Astrocyte (in vitro differentiated cells and primary cell): ENCODE measurements around the gene SUPT3H.

Experiments
- EZH2 ChIP-seq: IDR thresholded peaks from 2 replicates; pipeline ENCODE4 v1.6.1; 2012; ENCODE audit warnings: mild to moderate bottlenecking, low read length, inconsistent platforms; ENCODE audit not compliant: insufficient read depth
- TF ChIP-seq, protein P1 (sequence below): IDR thresholded peaks from 2 replicates; pipeline ENCODE4 v1.5.1; 2011; ENCODE audit warnings: low read depth, mild to moderate bottlenecking, inconsistent platforms, low read length, moderate library complexity; ENCODE audit not compliant: insufficient read depth

DNA sequence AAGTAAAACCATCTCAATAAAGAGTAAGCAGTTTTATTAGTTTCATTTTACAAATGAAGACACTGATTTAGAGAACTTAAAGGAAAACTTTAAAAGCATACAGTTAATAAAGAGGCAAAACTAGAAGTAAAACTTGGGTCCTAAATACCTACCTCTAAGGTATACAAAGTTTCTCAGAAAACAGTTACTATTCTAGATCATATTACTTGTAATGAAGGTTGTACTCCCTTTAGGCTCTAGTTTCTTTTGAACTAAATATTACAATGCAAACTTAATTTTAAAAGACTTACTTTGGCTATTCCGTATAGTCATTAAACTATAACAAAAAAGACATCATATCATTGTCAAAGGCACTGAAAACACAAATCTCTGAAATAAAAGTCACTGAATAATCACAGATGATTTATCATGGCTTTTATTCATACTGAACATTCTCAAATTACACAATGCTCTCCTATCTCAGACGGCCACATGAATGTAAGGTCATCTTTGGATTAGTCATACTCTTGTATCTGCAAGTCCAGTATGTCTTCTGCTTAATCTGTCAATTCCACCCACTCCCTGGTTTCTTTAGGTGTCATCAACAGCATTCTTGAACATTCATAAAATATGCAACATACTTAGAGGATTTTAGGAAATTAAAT lies 411.2 kb downstream of the SUPT3H start:
- TF ChIP-seq, protein P1, sequence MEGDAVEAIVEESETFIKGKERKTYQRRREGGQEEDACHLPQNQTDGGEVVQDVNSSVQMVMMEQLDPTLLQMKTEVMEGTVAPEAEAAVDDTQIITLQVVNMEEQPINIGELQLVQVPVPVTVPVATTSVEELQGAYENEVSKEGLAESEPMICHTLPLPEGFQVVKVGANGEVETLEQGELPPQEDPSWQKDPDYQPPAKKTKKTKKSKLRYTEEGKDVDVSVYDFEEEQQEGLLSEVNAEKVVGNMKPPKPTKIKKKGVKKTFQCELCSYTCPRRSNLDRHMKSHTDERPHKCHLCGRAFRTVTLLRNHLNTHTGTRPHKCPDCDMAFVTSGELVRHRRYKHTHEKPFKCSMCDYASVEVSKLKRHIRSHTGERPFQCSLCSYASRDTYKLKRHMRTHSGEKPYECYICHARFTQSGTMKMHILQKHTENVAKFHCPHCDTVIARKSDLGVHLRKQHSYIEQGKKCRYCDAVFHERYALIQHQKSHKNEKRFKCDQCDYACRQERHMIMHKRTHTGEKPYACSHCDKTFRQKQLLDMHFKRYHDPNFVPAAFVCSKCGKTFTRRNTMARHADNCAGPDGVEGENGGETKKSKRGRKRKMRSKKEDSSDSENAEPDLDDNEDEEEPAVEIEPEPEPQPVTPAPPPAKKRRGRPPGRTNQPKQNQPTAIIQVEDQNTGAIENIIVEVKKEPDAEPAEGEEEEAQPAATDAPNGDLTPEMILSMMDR = no peak
- TF ChIP-seq EZH2 = no peak
